ENCODE results near the gene ING5.

DNA sequence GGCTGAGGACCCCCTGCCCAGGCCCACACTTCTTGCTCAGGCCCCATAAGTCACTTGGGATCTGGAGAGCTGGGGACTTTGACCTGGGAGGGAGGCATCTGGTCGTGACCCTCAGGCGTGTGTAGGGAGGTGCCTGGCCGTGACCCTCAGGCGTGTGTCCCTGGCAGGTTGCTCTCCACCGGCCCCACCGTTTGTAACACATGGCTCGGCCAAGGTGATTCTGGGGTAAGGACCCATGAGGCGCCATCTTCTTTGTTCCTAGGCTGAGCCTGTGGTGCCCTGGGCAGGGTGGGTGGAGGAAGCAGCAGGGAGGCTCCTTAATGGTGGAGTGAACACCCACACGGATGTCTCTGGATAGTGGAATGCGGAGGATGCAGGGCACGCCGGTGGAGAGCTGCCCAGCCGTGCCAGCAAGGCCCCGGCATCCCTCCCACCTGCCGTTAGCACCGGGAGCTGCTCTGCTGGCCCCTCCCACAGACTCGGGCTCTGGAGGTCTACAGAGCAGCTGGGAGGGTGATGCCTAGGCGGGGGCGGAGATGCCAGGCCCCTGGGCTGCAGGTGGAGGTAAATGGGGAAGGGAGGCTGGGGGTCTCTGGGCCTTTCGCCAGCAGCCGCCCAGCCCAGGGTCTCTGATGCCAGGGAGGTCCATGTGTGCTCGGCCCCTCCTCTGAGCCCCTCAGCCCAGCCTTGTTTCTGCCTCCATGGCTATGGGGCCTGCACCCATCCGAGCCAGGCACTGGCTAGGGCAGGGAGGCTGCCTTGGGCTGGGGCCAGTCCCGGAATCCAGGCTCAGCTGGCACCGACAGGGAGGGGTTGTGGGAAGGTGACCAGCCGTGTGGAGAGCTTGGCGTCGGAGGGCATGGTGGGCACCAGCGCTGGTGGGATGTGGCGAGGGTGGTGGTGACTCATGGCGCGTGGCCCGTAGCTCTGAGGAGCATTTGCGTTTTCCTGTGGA, 73.7 kb downstream of the ING5 start:
- no peak for TF ChIP-seq ZNF274 (IDR thresholded peaks at IDR 0.05; ENCODE audit: low read depth, low read length)
- TF ChIP-seq, protein P1, sequence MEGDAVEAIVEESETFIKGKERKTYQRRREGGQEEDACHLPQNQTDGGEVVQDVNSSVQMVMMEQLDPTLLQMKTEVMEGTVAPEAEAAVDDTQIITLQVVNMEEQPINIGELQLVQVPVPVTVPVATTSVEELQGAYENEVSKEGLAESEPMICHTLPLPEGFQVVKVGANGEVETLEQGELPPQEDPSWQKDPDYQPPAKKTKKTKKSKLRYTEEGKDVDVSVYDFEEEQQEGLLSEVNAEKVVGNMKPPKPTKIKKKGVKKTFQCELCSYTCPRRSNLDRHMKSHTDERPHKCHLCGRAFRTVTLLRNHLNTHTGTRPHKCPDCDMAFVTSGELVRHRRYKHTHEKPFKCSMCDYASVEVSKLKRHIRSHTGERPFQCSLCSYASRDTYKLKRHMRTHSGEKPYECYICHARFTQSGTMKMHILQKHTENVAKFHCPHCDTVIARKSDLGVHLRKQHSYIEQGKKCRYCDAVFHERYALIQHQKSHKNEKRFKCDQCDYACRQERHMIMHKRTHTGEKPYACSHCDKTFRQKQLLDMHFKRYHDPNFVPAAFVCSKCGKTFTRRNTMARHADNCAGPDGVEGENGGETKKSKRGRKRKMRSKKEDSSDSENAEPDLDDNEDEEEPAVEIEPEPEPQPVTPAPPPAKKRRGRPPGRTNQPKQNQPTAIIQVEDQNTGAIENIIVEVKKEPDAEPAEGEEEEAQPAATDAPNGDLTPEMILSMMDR (IDR thresholded peaks at IDR 0.05 in 2 of 3, conservative IDR thresholded peaks at IDR 0.05 in 1 of 3; ENCODE audit: borderline replicate concordance in 1 of 3, insufficient read depth in 1 of 3, low read depth in 2 of 3, low read length in 2 of 3) = no peak
- TF ChIP-seq, protein P2, sequence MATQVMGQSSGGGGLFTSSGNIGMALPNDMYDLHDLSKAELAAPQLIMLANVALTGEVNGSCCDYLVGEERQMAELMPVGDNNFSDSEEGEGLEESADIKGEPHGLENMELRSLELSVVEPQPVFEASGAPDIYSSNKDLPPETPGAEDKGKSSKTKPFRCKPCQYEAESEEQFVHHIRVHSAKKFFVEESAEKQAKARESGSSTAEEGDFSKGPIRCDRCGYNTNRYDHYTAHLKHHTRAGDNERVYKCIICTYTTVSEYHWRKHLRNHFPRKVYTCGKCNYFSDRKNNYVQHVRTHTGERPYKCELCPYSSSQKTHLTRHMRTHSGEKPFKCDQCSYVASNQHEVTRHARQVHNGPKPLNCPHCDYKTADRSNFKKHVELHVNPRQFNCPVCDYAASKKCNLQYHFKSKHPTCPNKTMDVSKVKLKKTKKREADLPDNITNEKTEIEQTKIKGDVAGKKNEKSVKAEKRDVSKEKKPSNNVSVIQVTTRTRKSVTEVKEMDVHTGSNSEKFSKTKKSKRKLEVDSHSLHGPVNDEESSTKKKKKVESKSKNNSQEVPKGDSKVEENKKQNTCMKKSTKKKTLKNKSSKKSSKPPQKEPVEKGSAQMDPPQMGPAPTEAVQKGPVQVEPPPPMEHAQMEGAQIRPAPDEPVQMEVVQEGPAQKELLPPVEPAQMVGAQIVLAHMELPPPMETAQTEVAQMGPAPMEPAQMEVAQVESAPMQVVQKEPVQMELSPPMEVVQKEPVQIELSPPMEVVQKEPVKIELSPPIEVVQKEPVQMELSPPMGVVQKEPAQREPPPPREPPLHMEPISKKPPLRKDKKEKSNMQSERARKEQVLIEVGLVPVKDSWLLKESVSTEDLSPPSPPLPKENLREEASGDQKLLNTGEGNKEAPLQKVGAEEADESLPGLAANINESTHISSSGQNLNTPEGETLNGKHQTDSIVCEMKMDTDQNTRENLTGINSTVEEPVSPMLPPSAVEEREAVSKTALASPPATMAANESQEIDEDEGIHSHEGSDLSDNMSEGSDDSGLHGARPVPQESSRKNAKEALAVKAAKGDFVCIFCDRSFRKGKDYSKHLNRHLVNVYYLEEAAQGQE (IDR thresholded peaks at IDR 0.05; ENCODE audit: low read depth) = no peak
- no peak for TF ChIP-seq JUND (IDR thresholded peaks at IDR 0.05)
- no peak for TF ChIP-seq POLR2AphosphoS5 (IDR thresholded peaks at IDR 0.05; ENCODE audit: low read depth, low read length)
- TF ChIP-seq SIN3A (IDR thresholded peaks at IDR 0.05; ENCODE audit: low read depth) = no peak
- TF ChIP-seq EZH2phosphoT487 (IDR thresholded peaks at IDR 0.05; ENCODE audit: borderline replicate concordance) = no peak
- no peak for TF ChIP-seq YY1 (IDR thresholded peaks at IDR 0.05; ENCODE audit: extremely low read depth, insufficient replicate concordance, low read depth, low read length)
- no peak for TF ChIP-seq RAD21 (IDR thresholded peaks at IDR 0.05; ENCODE audit: low read depth)
- no peak for TF ChIP-seq POLR2A (IDR thresholded peaks at IDR 0.05; ENCODE audit: borderline replicate concordance, extremely low read depth, insufficient read depth, insufficient read length)
- no peak for TF ChIP-seq EZH2 (IDR thresholded peaks at IDR 0.05)
- TF ChIP-seq ELF1 (IDR thresholded peaks at IDR 0.05; ENCODE audit: borderline replicate concordance, low read depth) = no peak
- TF ChIP-seq, protein P3, sequence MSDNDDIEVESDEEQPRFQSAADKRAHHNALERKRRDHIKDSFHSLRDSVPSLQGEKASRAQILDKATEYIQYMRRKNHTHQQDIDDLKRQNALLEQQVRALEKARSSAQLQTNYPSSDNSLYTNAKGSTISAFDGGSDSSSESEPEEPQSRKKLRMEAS (IDR thresholded peaks at IDR 0.05) = no peak
